Measurements from ENCODE around the gene RASGRF1. TPM values are rescaled to one million over a fixed set of nuclear protein-coding genes. Genes with fewer than 3 reads are reported as not detected.

The RASGRF1 gene
- total RNA-seq, 1 donor from 2014 or later = not detected

DNA sequence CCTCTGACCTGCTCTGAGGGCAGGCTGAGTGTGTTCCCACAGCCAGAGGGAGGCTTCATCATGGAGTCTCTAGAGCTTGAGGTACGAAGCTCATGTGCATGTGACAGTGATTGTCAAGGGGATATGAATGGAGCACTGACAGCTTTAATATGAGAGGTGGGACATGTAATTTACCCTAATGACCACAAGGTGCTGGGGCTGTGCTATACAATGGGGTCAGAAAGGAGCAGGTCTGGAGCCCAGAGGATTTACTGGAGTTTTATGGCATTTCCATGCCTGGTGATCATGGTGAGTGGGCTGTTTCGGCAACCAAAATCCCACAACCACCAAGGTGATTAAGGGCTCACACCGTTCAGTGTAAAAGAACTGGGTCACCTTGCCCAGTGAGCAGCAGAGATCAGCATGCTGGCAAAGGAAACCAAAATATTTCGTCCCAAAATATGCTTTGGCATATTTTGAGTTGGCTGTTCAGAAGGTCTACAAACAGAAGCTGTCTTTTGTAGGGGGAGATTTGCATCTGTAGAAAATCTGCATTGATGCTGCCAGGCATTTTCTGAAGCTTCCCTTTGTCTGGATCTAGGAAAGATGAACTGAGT lies 40.1 kb upstream of the RASGRF1 start:
- no peak overlapping the region for H3K27ac ChIP-seq (replicated peaks)
- no peaks in the 10 kb centered on the region for H3K36me3 ChIP-seq
- H3K27me3 ChIP-seq (ENCODE audit: low read depth) = peaks cover 76% of the 10 kb centered on the region
- intact Hi-C loops (cut with micrococcal nuclease) = no loop called here
- H3K9me3 ChIP-seq (replicated peaks) = peaks cover 44% of the 10 kb centered on the region
- TF ChIP-seq, protein P1, sequence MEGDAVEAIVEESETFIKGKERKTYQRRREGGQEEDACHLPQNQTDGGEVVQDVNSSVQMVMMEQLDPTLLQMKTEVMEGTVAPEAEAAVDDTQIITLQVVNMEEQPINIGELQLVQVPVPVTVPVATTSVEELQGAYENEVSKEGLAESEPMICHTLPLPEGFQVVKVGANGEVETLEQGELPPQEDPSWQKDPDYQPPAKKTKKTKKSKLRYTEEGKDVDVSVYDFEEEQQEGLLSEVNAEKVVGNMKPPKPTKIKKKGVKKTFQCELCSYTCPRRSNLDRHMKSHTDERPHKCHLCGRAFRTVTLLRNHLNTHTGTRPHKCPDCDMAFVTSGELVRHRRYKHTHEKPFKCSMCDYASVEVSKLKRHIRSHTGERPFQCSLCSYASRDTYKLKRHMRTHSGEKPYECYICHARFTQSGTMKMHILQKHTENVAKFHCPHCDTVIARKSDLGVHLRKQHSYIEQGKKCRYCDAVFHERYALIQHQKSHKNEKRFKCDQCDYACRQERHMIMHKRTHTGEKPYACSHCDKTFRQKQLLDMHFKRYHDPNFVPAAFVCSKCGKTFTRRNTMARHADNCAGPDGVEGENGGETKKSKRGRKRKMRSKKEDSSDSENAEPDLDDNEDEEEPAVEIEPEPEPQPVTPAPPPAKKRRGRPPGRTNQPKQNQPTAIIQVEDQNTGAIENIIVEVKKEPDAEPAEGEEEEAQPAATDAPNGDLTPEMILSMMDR (IDR thresholded peaks at IDR 0.05; ENCODE audit: borderline replicate concordance) = no peak
- no peaks in the 10 kb centered on the region for H3K4me1 ChIP-seq
- no peak for DNase-seq
- no peak overlapping the region for H3K4me3 ChIP-seq

DNA sequence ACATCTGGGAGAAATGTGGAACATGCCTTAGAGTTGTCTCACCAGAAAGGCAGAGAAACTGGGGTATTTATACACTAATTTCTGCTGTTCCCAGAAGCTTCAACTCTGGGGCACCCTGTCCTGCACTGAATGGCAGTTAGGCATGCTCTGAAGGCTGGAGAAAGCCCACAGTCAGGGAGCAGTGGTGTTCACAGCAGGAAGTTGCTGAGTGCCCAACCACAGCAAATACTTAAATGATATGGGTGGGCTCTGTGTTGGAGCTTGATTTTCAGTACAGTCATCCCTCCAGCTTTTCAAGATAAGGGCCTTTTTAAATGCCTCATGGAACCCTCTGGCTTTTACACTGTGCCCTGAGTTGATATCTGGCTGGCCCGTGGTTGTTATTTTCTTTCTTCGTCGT lies 38.7 kb upstream of the RASGRF1 start:
- intact Hi-C loops (cut with micrococcal nuclease) = no loop called here
- TF ChIP-seq, protein P1 (IDR thresholded peaks at IDR 0.05; ENCODE audit: borderline replicate concordance) = no peak
- H3K27me3 ChIP-seq (ENCODE audit: low read depth) = peaks cover 62% of the 10 kb centered on the region
- DNase-seq = no peak
- no peak overlapping the region for H3K4me3 ChIP-seq
- peaks cover 44% of the 10 kb centered on the region for H3K9me3 ChIP-seq (replicated peaks)
- no peak overlapping the region for H3K27ac ChIP-seq (replicated peaks)
- no peaks in the 10 kb centered on the region for H3K4me1 ChIP-seq
- H3K36me3 ChIP-seq = no peaks in the 10 kb centered on the region

DNA sequence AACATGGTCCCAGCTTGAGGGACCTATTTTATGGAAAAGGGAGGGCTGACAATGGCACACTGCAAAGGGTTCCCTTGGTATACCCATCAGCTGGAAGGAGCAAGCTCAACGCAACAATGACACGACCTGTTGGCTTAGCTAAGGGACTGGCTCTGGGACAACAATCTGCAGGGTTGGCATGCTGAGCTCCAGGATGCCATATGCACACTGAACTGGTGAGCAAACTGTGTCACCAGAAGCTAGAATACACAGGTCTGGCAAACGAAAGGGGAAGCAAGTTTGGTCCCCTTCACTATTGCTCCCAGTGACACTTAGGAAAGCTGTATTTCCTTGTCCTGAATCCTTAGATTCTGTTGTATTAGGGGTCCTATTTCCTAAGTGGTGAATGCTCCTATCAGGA lies 38.0 kb upstream of the RASGRF1 start:
- Histone ChIP-seq H3K4me3 (no peak overlapping the region), H3K9me3 (replicated peaks) (peaks cover 44% of the 10 kb centered on the region), H3K36me3 (no peaks in the 10 kb centered on the region), H3K27me3 (ENCODE audit: low read depth) (peaks cover 55% of the 10 kb centered on the region), H3K27ac (replicated peaks) (no peak overlapping the region), H3K4me1 (no peaks in the 10 kb centered on the region)
- TF ChIP-seq, protein P1 (IDR thresholded peaks at IDR 0.05; ENCODE audit: borderline replicate concordance) = no peak
- no peak for DNase-seq
- intact Hi-C loops (cut with micrococcal nuclease) = no loop called here

DNA sequence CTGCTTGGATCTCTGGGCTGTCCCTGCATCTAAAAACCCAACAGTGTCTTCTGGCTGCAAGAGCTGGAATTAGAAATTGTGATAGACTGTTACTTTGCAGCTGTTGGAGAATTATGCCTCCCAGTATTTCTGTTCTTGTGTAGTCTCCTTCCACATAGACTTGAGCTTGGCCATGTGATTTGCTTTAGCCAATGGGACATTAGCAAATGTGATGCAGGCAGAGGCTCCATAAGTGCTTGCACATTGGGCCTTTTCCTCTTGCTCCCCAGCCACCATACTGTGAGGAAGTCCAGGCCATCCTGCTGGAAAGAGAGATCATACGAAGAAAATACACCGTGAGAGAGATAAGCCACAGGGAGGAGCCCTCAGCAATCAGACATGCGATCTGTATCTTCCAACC lies 33.8 kb upstream of the RASGRF1 start:
- no peaks in the 10 kb centered on the region for H3K4me1 ChIP-seq
- H3K27ac ChIP-seq (replicated peaks) = no peak overlapping the region
- TF ChIP-seq, protein P1 (IDR thresholded peaks at IDR 0.05; ENCODE audit: borderline replicate concordance) = no peak
- H3K9me3 ChIP-seq (replicated peaks) = peaks cover 10% of the 10 kb centered on the region
- H3K36me3 ChIP-seq = no peaks in the 10 kb centered on the region
- H3K27me3 ChIP-seq (ENCODE audit: low read depth) = peaks cover 43% of the 10 kb centered on the region
- DNase-seq = no peak
- no peak overlapping the region for H3K4me3 ChIP-seq
- intact Hi-C loops (cut with micrococcal nuclease) = no loop called here

DNA sequence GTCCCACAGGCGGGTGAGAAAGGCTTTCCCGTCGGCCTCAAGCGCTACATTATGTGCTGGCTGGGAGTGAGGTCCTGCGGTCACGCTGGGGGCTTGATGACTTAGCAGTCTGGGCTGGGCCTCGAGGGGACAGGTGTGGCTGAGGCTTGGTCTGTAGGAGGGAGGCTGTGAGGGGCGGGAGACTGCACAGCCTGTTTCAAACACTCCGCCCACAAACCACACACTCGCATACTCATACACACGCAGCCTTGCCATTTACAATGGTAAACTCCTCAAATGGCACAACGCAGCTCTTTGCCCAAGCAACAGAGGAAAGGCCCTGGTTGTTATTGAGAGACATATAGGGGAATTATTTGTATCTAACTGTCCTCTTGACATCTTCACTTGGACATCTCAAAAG lies 32.4 kb upstream of the RASGRF1 start:
- H3K4me1 ChIP-seq = no peaks in the 10 kb centered on the region
- no peak for DNase-seq
- H3K36me3 ChIP-seq = no peaks in the 10 kb centered on the region
- intact Hi-C loops (cut with micrococcal nuclease) = no loop called here
- no peak overlapping the region for H3K4me3 ChIP-seq
- no peak overlapping the region for H3K27ac ChIP-seq (replicated peaks)
- H3K27me3 ChIP-seq (ENCODE audit: low read depth) = peaks cover 37% of the 10 kb centered on the region
- H3K9me3 ChIP-seq (replicated peaks) = peaks cover 6% of the 10 kb centered on the region
- TF ChIP-seq, protein P1 (IDR thresholded peaks at IDR 0.05; ENCODE audit: borderline replicate concordance) = no peak

Measured in left ventricle myocardium inferior (tissue), 1 donor.